ENCODE results near the gene MT1A.

GRCh38 chr16:56629531-56629930, 8.9 kb upstream of the MT1A start:
- TF ChIP-seq CTCF (conservative IDR thresholded peaks at IDR 0.05): no peak
- no peak for TF ChIP-seq ZFX (IDR thresholded peaks at IDR 0.05)
